Measurements from ENCODE around the gene XAB2. TPM values are rescaled to one million over a fixed set of nuclear protein-coding genes. Genes with fewer than 3 reads are reported as not detected.

Gene XAB2
- total RNA-seq, 1 experiment from 2014 or later: 36.9 TPM

DNA sequence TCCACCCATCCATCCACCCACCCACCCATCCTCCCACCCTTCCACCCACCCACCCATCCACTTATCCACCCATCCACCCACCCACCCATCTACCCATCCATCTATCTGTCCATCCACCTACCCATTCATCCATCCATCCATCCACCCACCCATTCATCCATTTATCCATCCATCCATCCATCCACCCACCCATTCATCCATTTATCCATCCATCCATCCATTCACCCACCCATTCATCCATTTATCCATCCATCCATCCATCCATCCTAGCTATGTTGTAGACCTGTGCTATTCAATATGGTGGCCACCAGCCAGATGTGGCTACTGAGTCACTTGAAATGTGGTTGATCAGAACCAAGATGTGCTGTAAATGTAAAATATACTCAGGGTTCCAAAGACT is 28.6 kb downstream of the XAB2 start:
- TF ChIP-seq, protein P1, sequence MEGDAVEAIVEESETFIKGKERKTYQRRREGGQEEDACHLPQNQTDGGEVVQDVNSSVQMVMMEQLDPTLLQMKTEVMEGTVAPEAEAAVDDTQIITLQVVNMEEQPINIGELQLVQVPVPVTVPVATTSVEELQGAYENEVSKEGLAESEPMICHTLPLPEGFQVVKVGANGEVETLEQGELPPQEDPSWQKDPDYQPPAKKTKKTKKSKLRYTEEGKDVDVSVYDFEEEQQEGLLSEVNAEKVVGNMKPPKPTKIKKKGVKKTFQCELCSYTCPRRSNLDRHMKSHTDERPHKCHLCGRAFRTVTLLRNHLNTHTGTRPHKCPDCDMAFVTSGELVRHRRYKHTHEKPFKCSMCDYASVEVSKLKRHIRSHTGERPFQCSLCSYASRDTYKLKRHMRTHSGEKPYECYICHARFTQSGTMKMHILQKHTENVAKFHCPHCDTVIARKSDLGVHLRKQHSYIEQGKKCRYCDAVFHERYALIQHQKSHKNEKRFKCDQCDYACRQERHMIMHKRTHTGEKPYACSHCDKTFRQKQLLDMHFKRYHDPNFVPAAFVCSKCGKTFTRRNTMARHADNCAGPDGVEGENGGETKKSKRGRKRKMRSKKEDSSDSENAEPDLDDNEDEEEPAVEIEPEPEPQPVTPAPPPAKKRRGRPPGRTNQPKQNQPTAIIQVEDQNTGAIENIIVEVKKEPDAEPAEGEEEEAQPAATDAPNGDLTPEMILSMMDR (IDR thresholded peaks at IDR 0.05): no peak
- TF ChIP-seq, protein P2, sequence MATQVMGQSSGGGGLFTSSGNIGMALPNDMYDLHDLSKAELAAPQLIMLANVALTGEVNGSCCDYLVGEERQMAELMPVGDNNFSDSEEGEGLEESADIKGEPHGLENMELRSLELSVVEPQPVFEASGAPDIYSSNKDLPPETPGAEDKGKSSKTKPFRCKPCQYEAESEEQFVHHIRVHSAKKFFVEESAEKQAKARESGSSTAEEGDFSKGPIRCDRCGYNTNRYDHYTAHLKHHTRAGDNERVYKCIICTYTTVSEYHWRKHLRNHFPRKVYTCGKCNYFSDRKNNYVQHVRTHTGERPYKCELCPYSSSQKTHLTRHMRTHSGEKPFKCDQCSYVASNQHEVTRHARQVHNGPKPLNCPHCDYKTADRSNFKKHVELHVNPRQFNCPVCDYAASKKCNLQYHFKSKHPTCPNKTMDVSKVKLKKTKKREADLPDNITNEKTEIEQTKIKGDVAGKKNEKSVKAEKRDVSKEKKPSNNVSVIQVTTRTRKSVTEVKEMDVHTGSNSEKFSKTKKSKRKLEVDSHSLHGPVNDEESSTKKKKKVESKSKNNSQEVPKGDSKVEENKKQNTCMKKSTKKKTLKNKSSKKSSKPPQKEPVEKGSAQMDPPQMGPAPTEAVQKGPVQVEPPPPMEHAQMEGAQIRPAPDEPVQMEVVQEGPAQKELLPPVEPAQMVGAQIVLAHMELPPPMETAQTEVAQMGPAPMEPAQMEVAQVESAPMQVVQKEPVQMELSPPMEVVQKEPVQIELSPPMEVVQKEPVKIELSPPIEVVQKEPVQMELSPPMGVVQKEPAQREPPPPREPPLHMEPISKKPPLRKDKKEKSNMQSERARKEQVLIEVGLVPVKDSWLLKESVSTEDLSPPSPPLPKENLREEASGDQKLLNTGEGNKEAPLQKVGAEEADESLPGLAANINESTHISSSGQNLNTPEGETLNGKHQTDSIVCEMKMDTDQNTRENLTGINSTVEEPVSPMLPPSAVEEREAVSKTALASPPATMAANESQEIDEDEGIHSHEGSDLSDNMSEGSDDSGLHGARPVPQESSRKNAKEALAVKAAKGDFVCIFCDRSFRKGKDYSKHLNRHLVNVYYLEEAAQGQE (IDR thresholded peaks at IDR 0.05; ENCODE audit: insufficient read depth in 1 of 2, low read depth in 2 of 2, low read length in 1 of 2): no peak
- TF ChIP-seq SIN3A (IDR thresholded peaks at IDR 0.05; ENCODE audit: borderline replicate concordance, insufficient read depth, low read depth, low read length) (no peak), TCF7L2 (IDR thresholded peaks at IDR 0.05; ENCODE audit: low read depth, low read length) (no peak), POLR2AphosphoS5 (IDR thresholded peaks at IDR 0.05; ENCODE audit: low read depth, low read length) (no peak)
- POLR2A ChIA-PET: no interaction called here
- in situ Hi-C loops (cut with HindIII; ENCODE audit: low pct_unique_long_range_greater_than_20kb, low sequenced_read_pairs): no loop called here
- H3K36me3 ChIP-seq (ENCODE audit: control insufficient read depth, insufficient read depth, low read length): no peaks in the 10 kb centered on the region; the same call in 1 of the 2 replicates
- no peaks in the 10 kb centered on the region for H3K27me3 ChIP-seq (ENCODE audit: control insufficient read depth, insufficient read depth, low read length)
- H3K9me3 ChIP-seq (ENCODE audit: control insufficient read depth, insufficient read depth, low read depth, low read length): no peaks in the 10 kb centered on the region
- no TSS peak for BruUV-seq (replicated peaks)
- DNase-seq (ENCODE audit: low read depth, low spot score) (no peak), ATAC-seq (no peak)
- CTCF ChIA-PET: no interaction called here
- H3K4me1 ChIP-seq (ENCODE audit: control insufficient read depth, insufficient read depth, low read length): no peaks in the 10 kb centered on the region
- intact Hi-C loops (cut with micrococcal nuclease; ENCODE audit: unreplicated experiment): no loop called here
- H3K27ac ChIP-seq (ENCODE audit: low read length): no peak overlapping the region
- no peak overlapping the region for H3K4me3 ChIP-seq (ENCODE audit: low read depth in 2 of 2, low read length in 2 of 2)

DNA sequence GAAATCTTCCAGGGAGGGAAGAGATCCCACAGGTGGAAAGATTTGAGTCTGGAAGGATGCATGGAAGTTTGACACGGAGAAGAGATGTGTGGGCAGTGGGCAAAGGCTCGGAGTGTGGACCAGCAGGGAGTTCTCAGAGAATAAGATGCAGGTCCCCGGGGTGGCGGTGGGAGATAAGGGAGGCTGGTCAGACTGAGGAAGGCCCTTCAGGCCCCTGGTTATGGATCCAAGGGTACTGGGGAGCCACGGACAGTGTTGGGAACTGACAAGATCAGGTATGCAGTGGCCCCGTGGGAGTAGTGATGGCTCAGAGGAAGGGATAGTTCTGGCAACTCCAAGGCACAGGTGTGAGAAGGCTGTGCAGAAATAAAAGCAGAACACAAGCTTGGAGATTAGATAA is 31.2 kb downstream of the XAB2 start:
- BruUV-seq (replicated peaks): no TSS peak
- CTCF ChIA-PET: no interaction called here
- POLR2A ChIA-PET: no interaction called here

More for the DNA sequence above, 31.2 kb downstream of the XAB2 start:
- Histone ChIP-seq H3K36me3 (ENCODE audit: control insufficient read depth, insufficient read depth, low read length) (no peaks in the 10 kb centered on the region; the same call in 1 of the 2 replicates), H3K27me3 (ENCODE audit: control insufficient read depth, insufficient read depth, low read length) (no peaks in the 10 kb centered on the region), H3K27ac (ENCODE audit: low read length) (no peak overlapping the region), H3K4me3 (ENCODE audit: low read depth in 2 of 2, low read length in 2 of 2) (no peak overlapping the region), H3K9me3 (ENCODE audit: control insufficient read depth, insufficient read depth, low read depth, low read length) (no peaks in the 10 kb centered on the region), H3K4me1 (ENCODE audit: control insufficient read depth, insufficient read depth, low read length) (no peaks in the 10 kb centered on the region)
- DNase-seq (ENCODE audit: low read depth, low spot score) (no peak), ATAC-seq (no peak)
- in situ Hi-C loops (cut with HindIII; ENCODE audit: low pct_unique_long_range_greater_than_20kb, low sequenced_read_pairs): no loop called here
- TF ChIP-seq POLR2AphosphoS5 (IDR thresholded peaks at IDR 0.05; ENCODE audit: low read depth, low read length) (no peak), TCF7L2 (IDR thresholded peaks at IDR 0.05; ENCODE audit: low read depth, low read length) (no peak), SIN3A (IDR thresholded peaks at IDR 0.05; ENCODE audit: borderline replicate concordance, insufficient read depth, low read depth, low read length) (no peak)
- TF ChIP-seq, protein P2 (IDR thresholded peaks at IDR 0.05; ENCODE audit: insufficient read depth in 1 of 2, low read depth in 2 of 2, low read length in 1 of 2): no peak
- TF ChIP-seq, protein P1 (IDR thresholded peaks at IDR 0.05): no peak
- intact Hi-C loops (cut with micrococcal nuclease; ENCODE audit: unreplicated experiment): no loop called here
